GM18508 (cell line): ENCODE data around the gene RBKS.

Experiments
- ATAC-seq: cut with Tn5 transposase; IDR thresholded peaks from one replicate; pipeline ENCODE4 v1.9.1; 2021; ENCODE audit warnings: moderate number of reproducible peaks; ENCODE audit not compliant: insufficient read depth, unreplicated experiment

The RBKS gene

DNA sequence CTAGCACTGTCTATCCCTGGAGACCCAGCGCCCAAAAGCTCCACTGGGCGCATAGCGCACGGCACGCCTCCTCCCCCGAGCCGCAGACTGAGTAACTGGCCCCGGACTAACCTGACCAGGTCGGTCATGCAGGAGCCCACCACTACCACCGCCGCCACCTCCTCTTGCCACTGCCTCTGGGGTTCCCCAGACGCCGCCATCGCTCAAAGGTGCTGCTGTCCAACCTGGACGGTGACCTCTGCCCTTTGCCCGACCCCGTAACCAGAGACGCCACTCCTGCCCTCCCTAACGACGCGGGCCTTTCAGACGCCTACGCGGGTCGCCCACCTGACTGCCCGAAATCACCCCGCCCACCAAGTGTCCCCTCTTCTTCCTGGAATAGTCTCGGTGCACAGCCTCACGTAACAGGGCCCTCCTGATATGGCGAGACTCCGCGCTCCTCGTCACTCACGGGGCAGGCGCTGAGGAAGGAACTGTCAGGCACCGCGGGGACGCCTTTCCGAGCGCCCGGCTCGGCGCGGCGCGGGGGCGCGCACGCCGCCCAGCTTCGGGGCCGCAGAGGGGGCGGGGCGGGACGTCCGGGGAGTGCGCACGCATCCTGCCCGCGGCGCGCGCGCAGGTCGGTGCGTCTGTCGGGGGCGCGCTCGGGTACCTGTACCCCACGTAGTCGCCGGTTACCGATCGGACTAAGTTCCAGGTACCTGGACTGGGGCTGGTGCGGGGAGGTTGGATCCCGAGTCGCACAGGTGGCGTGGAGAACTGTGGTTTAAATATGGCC is at the start of gene RBKS, which contains the start of gene BABAM2:
TSS of gene RBKS (minus strand) at position 242 of the 778 bp plus-strand sequence. CDS start at position 200, 42 bp downstream.
TSS of gene BABAM2 (plus strand) at position 584 of the 778 bp plus-strand sequence. CDS start 3,828 bp downstream, outside the sequence.
- ATAC-seq = no peak

DNA sequence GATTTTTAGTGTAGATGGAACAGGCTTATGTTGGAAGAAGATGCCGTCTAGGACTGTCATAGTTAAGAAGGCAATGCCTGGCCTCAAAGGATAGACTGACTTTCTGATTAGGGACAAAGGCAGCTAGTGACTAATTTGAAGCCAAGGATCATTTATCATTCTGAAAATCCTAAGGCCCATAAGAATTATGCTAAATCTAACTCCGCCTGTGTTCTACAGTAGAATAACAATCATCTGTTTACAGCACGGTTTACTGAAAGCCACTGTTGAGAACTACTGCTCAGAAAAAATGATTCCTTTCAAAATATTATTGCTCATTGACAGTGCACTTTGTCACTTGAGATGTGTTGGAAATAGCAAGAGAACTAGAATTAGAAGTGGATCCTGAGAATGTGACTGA is 44.8 kb upstream of the RBKS start:
- ATAC-seq = no peak

DNA sequence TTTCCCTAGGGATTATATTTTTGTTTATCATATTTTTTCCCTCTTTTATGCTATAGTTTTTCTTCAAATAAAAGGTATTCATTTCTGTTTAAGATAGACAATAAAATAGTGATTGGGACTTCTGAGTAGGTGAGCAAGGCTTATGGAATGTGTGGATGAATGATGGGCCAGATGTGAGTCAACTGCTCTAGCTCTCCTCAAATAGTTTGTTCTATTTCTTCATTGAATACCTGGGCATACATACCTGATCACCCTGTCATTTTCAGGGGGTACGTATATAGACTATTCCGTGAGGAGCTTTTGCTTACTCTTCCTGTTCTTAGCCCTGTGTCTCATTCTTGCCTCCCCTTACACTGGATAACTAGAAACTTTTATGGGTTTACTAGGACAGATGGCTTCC is 42.2 kb upstream of the RBKS start:
- ATAC-seq = no peak

DNA sequence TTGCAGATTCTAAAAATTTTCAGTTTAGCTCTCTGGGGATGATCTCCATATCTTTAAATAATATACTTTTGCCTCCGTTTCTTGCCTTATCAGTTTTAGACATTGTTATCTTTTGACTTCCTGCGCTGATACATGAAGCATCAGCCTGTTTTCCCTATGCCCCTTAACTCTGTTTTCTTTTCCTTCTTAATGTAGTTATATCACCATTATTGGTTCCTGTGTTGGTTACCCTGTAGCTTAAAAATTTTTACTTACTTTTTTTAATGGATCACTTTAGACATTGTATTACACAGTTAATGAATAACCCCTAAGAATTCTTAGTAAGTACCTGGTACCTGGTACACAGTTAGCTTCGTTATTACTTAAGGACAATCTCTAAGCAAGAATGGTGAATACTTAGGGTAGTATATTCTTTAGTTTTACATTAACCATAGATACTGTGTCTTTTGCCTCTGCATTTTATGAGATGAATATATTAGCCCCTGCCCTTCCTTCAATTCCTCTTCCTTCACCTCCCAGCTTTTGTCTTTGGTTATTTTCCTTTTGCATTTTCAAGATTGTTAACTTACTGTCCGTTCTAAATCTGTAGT is 41.3 kb upstream of the RBKS start:
- ATAC-seq = no peak

DNA sequence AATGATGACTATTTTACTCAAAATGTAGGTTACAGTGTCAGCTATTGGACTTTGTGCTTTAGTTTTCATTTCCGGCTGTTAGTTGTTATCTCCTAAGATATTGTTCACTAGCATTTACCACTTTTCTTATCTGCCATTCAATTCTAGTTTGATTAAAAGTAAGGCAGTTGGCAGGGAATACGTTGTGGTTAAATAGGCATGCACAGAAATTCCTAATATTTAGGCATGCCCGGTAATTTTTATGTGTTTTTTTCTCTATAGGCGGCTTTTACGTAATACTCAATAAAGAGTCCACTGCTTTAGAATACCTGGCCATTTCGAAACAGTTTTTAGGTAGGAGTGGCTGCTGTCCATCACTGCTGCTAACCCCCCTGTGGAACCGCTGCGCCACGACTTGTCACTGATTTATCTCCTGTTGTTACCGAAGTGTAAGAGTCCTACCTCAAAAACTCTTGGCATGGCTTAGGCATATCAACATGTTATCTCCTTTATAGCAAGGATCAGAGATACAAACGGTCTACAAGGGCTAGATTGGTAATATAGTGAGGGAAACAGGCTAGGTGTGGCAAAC is 39.8 kb upstream of the RBKS start:
- ATAC-seq = no peak

DNA sequence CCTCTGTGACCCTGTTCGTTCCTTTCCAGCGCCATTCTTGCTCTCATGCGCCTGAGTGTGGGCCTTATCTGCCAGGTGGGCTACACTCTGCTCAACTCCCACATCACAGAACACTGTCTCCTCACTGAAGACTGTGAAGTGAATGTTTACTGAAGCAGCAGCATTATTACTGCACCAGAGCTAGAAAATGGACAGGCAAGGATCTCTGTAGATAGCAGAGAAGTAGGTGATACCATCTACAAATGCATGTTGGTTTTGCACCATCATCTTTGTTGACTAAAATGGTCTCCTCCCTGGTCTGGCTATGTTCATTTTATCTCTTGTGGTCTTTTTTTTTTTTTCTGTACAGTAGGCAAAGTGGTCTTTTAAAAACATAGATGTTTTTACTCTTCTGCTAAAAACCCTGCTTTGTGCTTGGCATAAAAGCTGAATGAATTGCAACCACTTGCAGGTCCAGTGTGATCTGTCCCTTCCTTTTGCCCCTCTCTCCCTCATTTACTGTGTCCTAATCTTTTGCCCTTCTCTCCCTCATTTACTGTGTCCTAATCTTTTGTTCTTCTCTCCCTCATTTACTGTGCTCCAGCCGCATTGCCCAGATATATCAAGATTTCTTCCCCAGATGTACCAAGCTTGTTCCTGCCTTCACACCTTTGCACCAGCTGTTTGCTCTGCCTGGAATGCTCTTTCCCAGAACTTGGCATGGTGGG is 35.7 kb upstream of the RBKS start:
- ATAC-seq = no peak

GRCh38 chr2:27922842-27923241 is 32.7 kb upstream of the RBKS start:
- ATAC-seq = no peak

- no peak for ATAC-seq
Measured at GRCh38 chr2:27921880-27922547, 31.8 kb upstream of the RBKS start.

DNA sequence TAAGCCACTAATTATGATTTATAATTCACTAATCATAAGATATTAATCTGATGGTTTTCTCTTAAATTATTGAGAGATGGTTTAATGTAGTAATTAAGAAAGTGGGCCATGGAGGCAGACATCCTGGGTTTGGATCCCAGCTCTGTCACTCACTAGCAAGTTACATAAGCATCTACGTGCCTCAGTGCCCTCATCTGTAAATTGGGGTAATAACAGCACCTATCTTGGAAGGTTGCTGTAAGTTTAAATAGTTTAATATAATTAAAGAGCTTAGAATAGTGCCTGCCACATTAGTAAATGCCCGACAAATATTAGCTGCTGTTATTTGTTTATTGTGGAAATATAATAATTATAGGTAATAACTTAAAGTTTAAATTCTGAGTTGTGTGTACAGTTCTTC is 31.2 kb upstream of the RBKS start:
- no peak for ATAC-seq

GRCh38 chr2:27920148-27920885 is 30.1 kb upstream of the RBKS start:
- ATAC-seq = no peak

GRCh38 chr2:27916293-27916995 is 26.3 kb upstream of the RBKS start:
- ATAC-seq = no peak

DNA sequence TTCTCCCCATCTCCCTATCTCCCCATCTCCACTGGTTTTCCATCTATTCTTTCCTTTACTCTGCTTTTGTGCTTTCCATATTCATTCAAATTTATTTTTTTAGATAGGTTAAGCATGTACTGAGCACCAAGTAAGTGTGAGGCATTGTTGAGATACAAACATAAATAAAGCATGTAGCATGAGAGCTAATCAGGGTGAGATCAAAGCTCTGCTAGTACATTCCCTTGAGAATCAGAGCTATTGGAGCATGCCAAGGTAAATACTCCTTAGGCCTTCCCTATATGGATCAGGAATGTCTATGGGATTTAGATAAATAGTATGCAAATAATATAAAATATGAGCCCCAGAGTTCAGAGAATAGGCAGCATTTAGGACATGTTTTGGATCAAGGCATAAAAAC is 25.7 kb upstream of the RBKS start:
- ATAC-seq = no peak

- ATAC-seq = no peak
Measured at GRCh38 chr2:27915191-27915590, 25.0 kb upstream of the RBKS start.

- no peak for ATAC-seq
Measured at GRCh38 chr2:27914805-27915175, 24.6 kb upstream of the RBKS start.

- ATAC-seq = no peak
Measured at GRCh38 chr2:27914041-27914804, 24.0 kb upstream of the RBKS start.

DNA sequence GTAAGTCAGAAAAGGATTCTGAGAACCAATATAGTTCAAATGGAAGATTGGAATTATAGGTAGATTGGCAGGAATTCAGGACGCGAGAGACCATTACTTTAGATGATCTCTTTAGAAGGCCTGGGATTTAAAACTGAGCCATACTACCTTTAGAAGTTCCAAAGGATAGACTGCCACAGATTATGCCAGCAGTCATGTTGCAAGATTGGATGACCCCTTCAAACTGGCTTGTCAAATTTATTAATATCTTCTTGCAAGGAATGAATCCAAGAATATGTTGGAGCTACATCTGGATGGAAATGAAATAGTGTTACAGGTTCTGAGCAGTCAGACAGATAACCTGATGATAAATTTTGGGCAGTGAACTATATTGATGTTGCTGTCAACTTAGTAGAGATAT is 22.3 kb upstream of the RBKS start:
- ATAC-seq = no peak

DNA sequence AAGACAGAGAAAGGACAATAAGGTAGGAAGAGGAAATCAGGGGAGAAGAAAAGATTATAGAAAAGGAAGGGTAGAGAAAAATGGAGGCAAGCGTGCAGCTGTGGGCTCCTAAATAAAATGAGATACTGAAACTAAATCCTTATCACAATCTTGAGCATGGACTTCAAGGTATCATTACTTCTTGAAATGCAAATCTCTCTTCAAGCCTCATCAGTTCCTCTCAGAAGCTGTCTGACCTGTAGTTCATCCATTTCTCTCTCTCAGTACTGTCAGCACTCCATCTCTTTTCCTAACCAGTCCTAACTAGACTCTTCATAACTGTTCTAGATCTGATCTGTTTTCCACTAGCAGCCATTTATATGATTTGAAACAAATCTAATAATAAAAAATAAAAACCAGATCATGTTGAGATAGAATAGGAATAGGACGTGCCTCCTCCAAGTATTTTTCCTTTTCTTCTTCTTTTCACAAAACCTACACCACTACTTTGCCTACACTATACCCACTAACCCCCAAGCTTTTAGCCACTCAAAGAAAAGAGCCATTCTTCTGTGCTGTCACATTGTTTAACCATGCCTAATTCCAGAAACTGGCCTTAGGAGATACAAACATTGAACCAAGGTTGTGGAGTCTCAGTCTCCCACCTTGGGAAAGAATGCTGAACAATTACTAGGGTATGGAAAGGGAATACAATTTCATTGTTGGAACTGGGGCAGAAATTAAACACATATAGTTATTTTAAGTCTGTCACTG is 21.4 kb upstream of the RBKS start:
- no peak for ATAC-seq

DNA sequence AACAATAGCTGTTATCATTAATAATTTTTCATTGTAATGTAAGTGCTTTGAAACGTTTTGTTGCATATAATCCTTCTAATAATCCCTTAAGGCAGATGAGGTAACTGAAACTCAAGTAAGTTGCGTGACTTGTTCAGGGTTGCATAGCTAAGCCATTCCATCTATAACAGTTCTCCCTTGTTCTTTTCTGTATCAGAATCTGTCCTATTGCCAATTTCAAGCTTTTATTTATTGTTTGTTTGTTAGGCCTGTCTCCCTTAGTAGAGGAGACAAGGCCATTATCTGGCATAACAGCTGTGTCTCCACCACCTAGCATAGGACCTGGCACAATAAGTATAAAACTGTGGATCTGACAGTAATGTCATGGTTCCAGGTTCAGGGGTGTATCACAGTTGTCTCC is 19.7 kb upstream of the RBKS start:
- ATAC-seq = no peak
